Small intestine (tissue), 7 donors: ENCODE data around the gene HKDC1. TPM values are rescaled to one million over a fixed set of nuclear protein-coding genes. Genes with fewer than 3 reads are reported as not detected.
"Not testable (repeated sequence)": the region's sequence is repeated elsewhere in the genome, so short reads cannot be mapped to it uniquely, and the experiment has no call there.

Experiments used
- DNase-seq, 2 donors: peaks; one replicate each; pipeline versions ENCODE4 v3.0.0 to v3.0.0-alpha.2; 2013
- FAIRE-seq: peaks from 2 replicates; lab custom pipeline; 2012; peaks lifted over from hg19 to GRCh38; lab: Jason Lieb, UNC
- H3K27ac ChIP-seq, 3 donors: one replicate each; pipeline ENCODE4 v1.5.1; 2013; ENCODE audit warnings: low read length in 2 of 3, mild to moderate bottlenecking in 2 of 3, control low read depth in 1 of 3, inconsistent platforms in 1 of 3, low read depth in 1 of 3, moderate library complexity in 1 of 3
- H3K27me3 ChIP-seq, 3 donors: one replicate each; pipeline ENCODE4 v1.6.1; 2013; ENCODE audit warnings: low read length in 3 of 3, inconsistent platforms in 1 of 3; ENCODE audit not compliant: control insufficient read depth in 3 of 3, insufficient read depth in 3 of 3
- H3K36me3 ChIP-seq, 3 donors: one replicate each; pipeline ENCODE4 v1.6.1; 2013; ENCODE audit warnings: low read length in 3 of 3, inconsistent platforms in 1 of 3, low read depth in 1 of 3, mild to moderate bottlenecking in 1 of 3, moderate library complexity in 1 of 3; ENCODE audit not compliant: control insufficient read depth in 3 of 3, insufficient read depth in 2 of 3
- H3K4me1 ChIP-seq, 3 donors: one replicate each; pipeline ENCODE4 v1.6.1; 2013; ENCODE audit warnings: low read length in 2 of 3, inconsistent platforms in 1 of 3, low read depth in 1 of 3, mild to moderate bottlenecking in 1 of 3, moderate library complexity in 1 of 3; ENCODE audit not compliant: control insufficient read depth in 3 of 3, insufficient read depth in 2 of 3
- H3K4me3 ChIP-seq, 3 donors: one replicate each; pipeline ENCODE4 v1.5.1; 2013; ENCODE audit warnings: low read length in 3 of 3, control low read depth in 1 of 3, inconsistent platforms in 1 of 3, low read depth in 1 of 3, mild to moderate bottlenecking in 1 of 3, moderate library complexity in 1 of 3
- H3K9me3 ChIP-seq, 2 donors: one replicate each; pipeline ENCODE4 v1.6.1; 2013; ENCODE audit warnings: low read depth in 1 of 2, low read length in 1 of 2; ENCODE audit not compliant: control insufficient read depth in 2 of 2, insufficient read depth in 1 of 2
- WGBS, 3 donors: extraction: QIAGEN DNeasy Blood & Tissue Kit; methylation state at CpG; one replicate each; pipeline ENCODE4 v1.1.7; 2013; 5-methylcytosine and 5-hydroxymethylcytosine counted together
- polyA plus RNA-seq, 4 donors: library from polyadenylated mRNA; stranded (reverse) in 3 of 4; unstranded in 1 of 4; fragments of 200-250 nt in 3 of 4; fragments of 120-200 nt in 1 of 4; gene quantifications; one replicate each; pipeline versions ENCODE4 v1.2.1 to v1.2.3, GENCODE V29; 2013
- donor health status: healthy with polysubstance abuse.
- donor health status: control.
- donor health status: control.
- donor health status: Bipolar disorder and iron deficiency.
- donor health status: healthy.

Gene HKDC1
- polyA plus RNA-seq, 4 donors = 45.7 to 119 (median 64.7) TPM

GRCh38 chr10:69306421-69306820 lies 86.3 kb downstream of the HKDC1 start:
- FAIRE-seq = no peak
- H3K27me3 ChIP-seq = no peaks in the 10 kb centered on the region
- no peak overlapping the region for H3K4me3 ChIP-seq
- no peak overlapping the region for H3K27ac ChIP-seq
- H3K36me3 ChIP-seq = no peaks in the 10 kb centered on the region
- no peak for DNase-seq
- 80 to 93% (median 92%) methylated on average over 2 of the region's 2 CpGs for WGBS, 3 donors
- H3K4me1 ChIP-seq = no peaks in the 10 kb centered on the region
- no peaks in the 10 kb centered on the region for H3K9me3 ChIP-seq

GRCh38 chr10:69307434-69307833 lies 87.3 kb downstream of the HKDC1 start:
- no peak for FAIRE-seq
- no peaks in the 10 kb centered on the region for H3K36me3 ChIP-seq
- H3K27me3 ChIP-seq = peaks cover 0 to under 1% (median 0%) of the 10 kb centered on the region in 3 donors
- no peak overlapping the region for H3K4me3 ChIP-seq
- no peaks in the 10 kb centered on the region for H3K4me1 ChIP-seq
- WGBS, 3 donors = 66 to 87% (median 74%) methylated on average over 4 of the region's 4 CpGs
- no peaks in the 10 kb centered on the region for H3K9me3 ChIP-seq
- H3K27ac ChIP-seq = no peak overlapping the region
- DNase-seq = no peak

GRCh38 chr10:69308304-69308703 lies 88.2 kb downstream of the HKDC1 start:
- not testable (repeated sequence) for H3K27ac ChIP-seq, FAIRE-seq, H3K36me3 ChIP-seq, H3K9me3 ChIP-seq, H3K4me3 ChIP-seq, DNase-seq, H3K27me3 ChIP-seq, H3K4me1 ChIP-seq
- WGBS, 3 donors = 87 to 92% (median 87%) methylated on average over 10 of the region's 10 CpGs

- Histone ChIP-seq H3K27ac (no peak overlapping the region), H3K36me3 (no peaks in the 10 kb centered on the region), H3K4me3 (no peak overlapping the region), H3K27me3 (peaks cover 0 to 8% (median 0%) of the 10 kb centered on the region in 3 donors), H3K9me3 (no peaks in the 10 kb centered on the region), H3K4me1 (peaks cover 0 to 9% (median 0%) of the 10 kb centered on the region in 3 donors)
- DNase-seq (no peak), FAIRE-seq (no peak)
- 20 to 39% (median 30%) methylated on average over 3 to 4 of the region's 4 CpGs for WGBS, 3 donors
Observed at GRCh38 chr10:69311309-69311708, 91.2 kb downstream of the HKDC1 start.

GRCh38 chr10:69312528-69312927 lies 92.4 kb downstream of the HKDC1 start:
- Histone ChIP-seq H3K27ac (no peak overlapping the region), H3K4me3 (no peak overlapping the region), H3K9me3 (no peaks in the 10 kb centered on the region), H3K27me3 (peaks cover 0 to 8% (median 0%) of the 10 kb centered on the region in 3 donors), H3K4me1 (peaks cover 0 to 16% (median 0%) of the 10 kb centered on the region in 3 donors), H3K36me3 (no peaks in the 10 kb centered on the region)
- WGBS, 3 donors = 79 to 81% (median 80%) methylated on average over 4 of the region's 4 CpGs
- DNase-seq (no peak), FAIRE-seq (no peak)

- DNase-seq = peak; percentile 47 to 60
- H3K27me3 ChIP-seq = peaks cover 0 to 12% (median 0%) of the 10 kb centered on the region in 3 donors
- H3K4me3 ChIP-seq = no peak overlapping the region
- no peaks in the 10 kb centered on the region for H3K36me3 ChIP-seq
- no peaks in the 10 kb centered on the region for H3K9me3 ChIP-seq
- H3K4me1 ChIP-seq = peaks cover 0 to 32% (median 0%) of the 10 kb centered on the region in 3 donors
- 11 to 58% (median 37%) methylated on average over 3 of the region's 3 CpGs for WGBS, 3 donors
- no peak overlapping the region for H3K27ac ChIP-seq
- no peak for FAIRE-seq
Observed at GRCh38 chr10:69315100-69315542, 95.0 kb downstream of the HKDC1 start.

GRCh38 chr10:69315610-69316312 lies 95.6 kb downstream of the HKDC1 start:
- peaks cover 0 to 33% (median 0%) of the 10 kb centered on the region in 3 donors for H3K4me1 ChIP-seq
- H3K9me3 ChIP-seq = no peaks in the 10 kb centered on the region
- FAIRE-seq (no peak), DNase-seq (no peak)
- H3K36me3 ChIP-seq = peaks cover 0 to 5% (median 0%) of the 10 kb centered on the region in 3 donors
- 86 to 95% (median 94%) methylated on average over 6 of the region's 6 CpGs for WGBS, 3 donors
- H3K27ac ChIP-seq = no peak overlapping the region
- no peak overlapping the region for H3K4me3 ChIP-seq
- peaks cover 0 to 13% (median 0%) of the 10 kb centered on the region in 3 donors for H3K27me3 ChIP-seq

GRCh38 chr10:69316313-69317059 lies 96.4 kb downstream of the HKDC1 start:
- no peak for FAIRE-seq
- H3K9me3 ChIP-seq = no peaks in the 10 kb centered on the region
- no peak overlapping the region for H3K4me3 ChIP-seq
- H3K4me1 ChIP-seq = peaks cover 0 to 33% (median 0%) of the 10 kb centered on the region in 3 donors
- no peak overlapping the region for H3K27ac ChIP-seq
- DNase-seq = no peak
- peaks cover 0 to 16% (median 0%) of the 10 kb centered on the region in 3 donors for H3K27me3 ChIP-seq
- H3K36me3 ChIP-seq = peaks cover 0 to 5% (median 0%) of the 10 kb centered on the region in 3 donors
- 73 to 81% (median 75%) methylated on average over 6 of the region's 6 CpGs for WGBS, 3 donors
